Stimulated activated CD8-positive, alpha-beta memory T cell treated with anti-CD3 and anti-CD28 coated beads, Interleukin-12 subunit alpha, Interleukin-12 subunit beta, amount 100 ng/mL, for 1 hour (primary cell): ENCODE measurements around the gene OLFM3.

Source experiments
- DNase-seq: peaks from one replicate; pipeline ENCODE4 v3.0.0-alpha.2; 2020; ENCODE audit warnings: low read depth

Gene OLFM3

GRCh38 chr1:101996825-101997465 is at the start of gene OLFM3:
OLFM3 (minus strand) TSS chr1:101996926.
- DNase-seq: no peak

DNA sequence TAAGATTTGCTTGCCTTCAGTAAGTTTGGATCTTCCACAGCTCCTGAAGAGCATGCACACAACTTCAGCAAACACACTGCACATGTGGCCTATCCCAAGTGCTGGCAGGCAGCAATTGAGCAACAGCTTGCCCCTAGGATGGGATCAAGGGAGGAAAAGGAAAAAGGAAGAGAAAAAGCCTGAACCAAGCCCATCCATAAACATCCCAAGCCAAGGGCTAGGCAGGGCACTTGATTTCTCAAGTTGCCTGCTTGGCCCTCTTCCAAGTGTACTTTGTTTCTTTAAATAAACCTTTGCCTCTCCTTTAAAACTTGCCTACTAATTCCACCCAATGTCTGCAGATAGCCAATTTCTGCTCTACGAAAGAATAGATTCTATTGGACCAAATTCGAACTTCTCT is 49.0 kb upstream of the OLFM3 start:
- no peak for DNase-seq

DNA sequence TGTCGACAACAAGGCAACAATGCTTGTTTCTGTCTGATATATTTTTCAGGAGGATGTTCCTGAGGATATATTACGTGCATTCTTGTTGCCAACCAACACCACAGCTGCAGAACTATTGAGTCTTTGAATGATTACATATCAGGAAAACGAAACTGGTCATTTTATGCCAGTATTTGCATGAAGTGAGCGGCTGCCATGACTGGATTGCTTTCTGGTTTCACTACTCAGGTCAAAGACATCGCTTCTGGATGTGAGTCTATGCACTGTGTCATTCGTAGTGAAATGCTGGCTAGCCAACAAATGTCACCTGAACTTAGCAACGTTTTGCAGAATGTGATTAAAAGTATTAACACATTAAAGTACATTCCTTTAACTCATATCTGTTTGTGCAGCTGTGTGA is 35.8 kb upstream of the OLFM3 start:
- DNase-seq: no peak

DNA sequence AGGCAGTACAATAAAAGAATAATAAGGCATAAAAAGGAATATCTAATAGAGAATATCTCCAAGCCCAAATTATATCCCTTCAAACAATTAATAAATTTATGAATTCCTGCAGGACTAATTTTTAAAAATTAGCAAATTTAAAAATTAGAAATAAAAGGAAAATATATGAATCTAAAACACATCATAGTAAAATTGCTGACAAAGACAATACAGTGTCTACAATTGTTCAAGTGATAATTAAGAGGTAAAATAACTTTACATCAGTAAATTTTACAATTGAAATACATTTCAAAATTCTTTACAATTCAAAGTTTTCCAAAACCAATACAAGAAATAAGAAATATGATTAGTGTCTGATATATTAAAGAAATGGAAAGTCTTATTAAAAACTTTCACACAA is 22.8 kb upstream of the OLFM3 start:
- no peak for DNase-seq

GRCh38 chr1:102015728-102016127 is 19.0 kb upstream of the OLFM3 start:
- DNase-seq: no peak

- no peak for DNase-seq
Observed at GRCh38 chr1:102002057-102002456, 5.3 kb upstream of the OLFM3 start.

DNA sequence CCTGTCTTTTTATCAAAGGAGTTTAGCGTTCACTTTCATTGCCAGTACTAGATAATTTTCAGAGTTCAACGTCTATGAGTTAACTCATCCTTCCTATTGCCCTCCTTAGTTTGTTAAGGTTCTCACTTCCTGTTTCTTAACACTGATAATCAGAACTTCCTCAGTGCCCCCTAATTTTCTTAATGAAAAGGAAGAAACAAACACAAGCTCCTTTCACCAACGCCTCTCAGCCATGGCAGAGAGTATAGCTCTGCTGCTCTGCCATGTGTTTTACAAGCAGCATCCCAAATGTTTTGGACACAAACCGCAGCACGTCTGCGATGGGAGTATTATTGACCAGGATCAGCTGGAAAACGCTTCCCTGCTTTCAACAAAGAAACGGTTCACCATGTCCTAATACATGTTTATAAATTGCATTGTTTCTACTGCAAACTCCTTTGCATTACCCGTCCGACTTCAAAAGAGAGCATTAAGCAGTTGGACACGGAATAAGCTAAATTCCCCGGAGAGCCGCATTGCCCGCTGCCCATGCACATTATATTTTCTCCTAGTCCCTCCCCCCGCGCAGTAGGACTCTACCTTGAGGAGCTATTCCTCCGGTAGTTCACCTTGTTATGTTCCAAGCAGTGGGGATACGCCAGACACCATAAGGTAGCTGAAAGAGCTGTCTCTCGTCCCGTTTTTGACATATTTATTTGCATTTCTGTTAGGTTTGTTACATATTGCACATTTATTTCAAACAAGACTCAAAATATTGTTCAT is 561 bp downstream of the OLFM3 start:
- DNase-seq: no peak

DNA sequence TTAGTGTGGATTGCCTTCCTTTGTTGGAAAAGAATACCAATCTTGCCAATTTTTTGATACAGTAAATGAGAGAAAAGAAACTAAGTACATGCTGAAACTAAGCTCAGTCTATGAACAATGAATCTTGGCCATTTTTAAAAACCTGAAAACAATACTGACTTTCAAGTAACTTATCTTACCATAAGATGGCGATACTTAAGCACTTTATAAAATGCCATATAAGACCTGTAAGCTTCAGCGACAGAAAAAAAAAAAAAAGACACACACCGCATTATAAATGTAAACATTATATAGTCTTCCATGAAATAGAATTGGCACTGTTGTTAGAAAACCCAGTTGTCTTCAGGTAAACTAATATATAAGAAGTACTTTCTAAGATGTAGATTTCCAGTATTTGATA is 3.0 kb downstream of the OLFM3 start:
- no peak for DNase-seq

DNA sequence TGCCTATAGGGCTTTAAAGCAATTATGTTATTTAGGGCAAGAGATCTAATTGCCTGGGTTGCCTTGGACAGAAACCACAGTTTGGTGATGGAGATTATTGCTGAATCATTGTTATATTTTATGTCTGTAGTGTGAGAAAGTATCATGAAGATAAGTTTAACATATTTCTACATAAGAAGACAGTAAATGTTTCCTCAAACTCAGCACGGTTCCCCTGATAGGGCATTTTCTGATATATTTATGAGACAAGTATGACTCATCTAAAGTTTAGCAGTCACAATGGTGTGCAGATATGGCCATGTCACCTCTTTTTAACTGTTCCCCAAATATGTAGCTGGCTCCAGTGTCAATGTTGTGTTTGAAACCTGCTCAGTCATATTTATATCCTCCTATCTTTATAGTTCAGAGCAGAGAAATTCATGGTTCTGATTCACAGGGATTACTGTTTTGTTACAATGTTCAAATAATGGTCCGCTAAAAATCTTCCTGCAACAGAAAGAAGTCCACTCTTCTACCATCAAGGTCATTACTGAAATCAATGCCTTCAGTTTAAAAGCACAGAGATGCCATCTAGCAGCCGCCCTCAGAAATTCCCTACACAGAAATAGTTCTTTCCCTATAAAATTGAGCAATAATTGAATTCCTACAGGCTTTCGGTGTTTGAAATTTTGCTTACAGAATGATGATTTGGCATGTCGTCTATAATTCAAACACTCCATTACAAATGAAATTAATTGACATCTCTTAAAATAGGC is 3.7 kb downstream of the OLFM3 start:
- DNase-seq: no peak

DNA sequence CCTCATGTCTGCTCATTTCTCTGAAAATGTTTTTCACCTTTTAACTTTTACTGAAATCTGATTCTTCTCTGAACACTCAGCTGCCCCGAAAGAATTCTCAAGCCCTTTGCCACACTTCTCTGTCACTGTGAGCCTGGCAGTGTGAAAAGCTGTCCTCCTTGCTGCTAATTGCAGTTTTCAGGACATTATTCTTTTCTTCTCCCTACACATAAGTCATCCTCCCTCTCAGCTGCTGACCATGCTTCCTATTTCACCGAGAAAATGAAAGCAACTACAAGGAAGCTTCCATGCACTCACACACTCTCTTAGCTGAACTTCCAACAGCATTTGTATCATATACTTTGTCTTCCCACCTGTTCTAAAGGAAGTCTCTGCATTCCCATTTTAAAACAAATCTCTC is 15.8 kb downstream of the OLFM3 start:
- no peak for DNase-seq

DNA sequence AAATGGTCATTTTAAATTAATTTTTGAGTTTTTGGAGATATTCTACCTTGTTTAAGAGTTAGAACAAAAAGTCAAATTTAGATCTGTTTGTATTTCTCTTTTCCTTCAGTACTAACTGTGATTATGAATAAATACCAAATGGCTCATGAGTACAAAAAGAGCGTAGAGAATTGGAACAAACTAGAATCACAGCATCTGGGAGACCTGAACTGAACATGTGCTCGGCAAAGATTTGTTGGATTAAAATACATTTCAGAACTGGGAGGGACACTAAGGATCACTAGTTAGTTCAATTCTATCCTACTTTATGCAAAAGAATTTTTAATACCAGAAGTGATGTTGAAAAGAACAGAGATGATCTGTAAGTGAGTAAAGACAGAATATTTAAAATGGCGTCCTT is 19.5 kb downstream of the OLFM3 start:
- no peak for DNase-seq

DNA sequence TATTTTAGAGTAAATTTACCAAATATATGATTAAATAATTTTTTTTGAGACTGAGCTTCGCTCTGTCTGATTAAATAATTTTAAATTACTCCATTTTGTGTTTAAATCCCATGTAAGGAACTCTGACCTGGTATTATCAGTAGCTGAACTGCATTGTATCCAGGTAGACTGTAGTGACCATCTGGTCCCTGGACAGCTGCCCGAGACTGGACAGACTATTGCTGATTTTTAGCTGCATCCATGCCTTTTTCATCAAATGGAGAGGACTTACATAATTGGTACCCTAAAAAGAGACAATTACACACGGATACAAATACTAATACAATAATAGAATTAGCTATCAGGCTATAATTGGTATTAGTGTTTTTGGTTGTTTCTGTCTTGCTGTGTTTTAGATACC is 20.6 kb downstream of the OLFM3 start:
- no peak for DNase-seq

- no peak for DNase-seq
Observed at GRCh38 chr1:101975371-101975770, 21.4 kb downstream of the OLFM3 start.

GRCh38 chr1:101974599-101975274 is 22.0 kb downstream of the OLFM3 start:
- DNase-seq: no peak

DNA sequence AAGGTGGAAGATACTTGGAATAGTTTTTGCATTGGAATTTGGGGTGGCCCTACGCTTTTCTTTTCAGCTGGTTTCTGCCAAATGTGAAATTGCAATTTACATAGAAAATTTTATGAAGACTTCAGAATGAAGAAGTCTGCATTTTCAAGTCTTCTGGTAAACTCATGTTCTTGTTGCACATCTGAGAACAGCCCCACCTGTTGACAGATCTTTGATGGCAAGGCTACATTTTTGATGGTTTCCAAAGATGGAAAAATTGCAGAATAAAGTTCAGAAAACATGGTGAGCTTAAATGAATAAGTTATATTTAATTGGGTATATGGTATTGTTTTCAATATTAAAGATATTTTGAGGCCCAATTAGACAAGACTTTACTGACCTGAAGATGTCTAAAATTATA is 25.4 kb downstream of the OLFM3 start:
- DNase-seq: no peak

DNA sequence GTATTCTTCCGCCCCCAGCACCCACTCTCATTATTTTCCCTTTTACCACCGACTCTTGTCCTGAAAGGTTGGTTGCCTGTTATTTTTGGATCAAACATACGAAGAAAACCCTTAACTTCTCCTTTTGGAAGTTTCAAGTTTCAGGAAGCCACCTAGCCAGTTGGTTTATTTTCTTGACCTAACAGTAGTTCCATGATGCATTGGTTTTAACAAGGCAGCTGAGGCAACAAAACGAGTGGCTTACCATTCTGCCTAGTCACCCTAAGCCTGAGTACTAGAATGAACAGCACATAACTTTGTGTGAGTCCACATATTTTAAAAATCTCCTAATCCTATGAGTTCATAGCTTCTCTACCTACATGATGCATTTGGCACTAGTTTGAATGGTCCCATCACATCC is 28.9 kb downstream of the OLFM3 start:
- no peak for DNase-seq

DNA sequence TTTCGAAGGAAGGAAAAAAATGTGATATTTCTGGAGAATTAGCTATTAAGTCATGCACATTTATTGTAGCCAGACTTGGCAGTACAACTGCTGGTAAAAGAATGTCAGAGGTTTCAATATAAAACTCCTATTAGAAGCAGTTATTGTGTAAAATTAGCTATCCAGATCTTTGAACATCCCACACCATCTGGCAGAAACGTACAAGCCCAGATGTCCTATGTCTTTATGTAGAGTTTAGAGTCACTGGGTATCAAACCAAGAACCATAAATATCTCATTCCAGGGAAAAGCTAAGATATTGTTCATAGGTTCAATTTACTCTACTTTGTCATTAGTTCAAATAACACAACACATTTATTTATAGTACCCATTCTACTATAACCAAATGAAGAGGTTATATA is 31.4 kb downstream of the OLFM3 start:
- no peak for DNase-seq

DNA sequence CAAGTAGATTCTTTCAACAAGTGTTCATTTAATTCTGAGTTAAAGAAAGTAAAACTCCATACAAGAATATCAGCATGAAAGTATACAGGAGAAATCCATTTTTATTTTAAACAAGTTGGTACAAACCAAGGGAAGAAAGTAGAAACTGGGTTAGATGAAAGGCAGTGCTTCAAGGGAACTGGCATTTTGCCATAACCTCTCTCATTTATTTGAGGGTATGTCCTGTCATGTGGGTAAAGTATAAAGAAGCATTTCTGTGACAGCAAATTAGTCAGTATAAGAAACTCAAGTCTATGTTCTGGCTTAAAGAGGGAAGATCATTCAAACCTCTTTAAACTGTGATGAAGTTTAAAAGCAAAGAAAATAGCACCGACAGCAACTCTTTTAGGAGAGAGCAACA is 32.0 kb downstream of the OLFM3 start:
- DNase-seq: no peak

- DNase-seq: no peak
Observed at GRCh38 chr1:101960142-101960541, 36.6 kb downstream of the OLFM3 start.

- DNase-seq: no peak
Observed at GRCh38 chr1:101959456-101959855, 37.3 kb downstream of the OLFM3 start.

GRCh38 chr1:101957771-101958170 is 39.0 kb downstream of the OLFM3 start:
- no peak for DNase-seq

DNA sequence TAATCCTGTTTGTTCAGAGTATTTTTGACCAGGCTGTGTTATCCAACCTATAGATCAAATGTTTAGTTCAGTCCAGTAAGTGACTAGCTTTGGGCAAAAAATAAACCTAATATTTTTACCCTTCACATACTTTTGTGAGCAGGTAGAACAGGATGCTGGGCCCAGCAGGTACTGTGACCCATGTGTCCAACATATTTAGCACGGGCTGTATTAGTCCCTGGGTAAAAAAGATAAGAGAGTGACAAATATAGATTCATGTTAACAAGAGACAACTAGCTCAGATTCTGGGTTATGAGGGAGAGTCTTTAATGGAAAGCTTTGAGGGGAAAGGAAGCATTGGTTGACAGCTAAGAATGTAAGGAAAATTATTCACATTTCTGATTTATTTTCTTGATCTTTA is 43.1 kb downstream of the OLFM3 start:
- no peak for DNase-seq

- no peak for DNase-seq
Observed at GRCh38 chr1:101945884-101946283, 50.8 kb downstream of the OLFM3 start.
